Upper lobe of right lung (tissue), 1 donor: Measurements from ENCODE around the gene OSBPL2. TPM values are rescaled to one million over a fixed set of nuclear protein-coding genes. Genes with fewer than 3 reads are reported as not detected.

Source experiments
- ATAC-seq: fragments of 200-7000 bp; cut with Tn5 transposase; one replicate; pipeline ENCODE4 v1.9.1; 2020; ENCODE audit warnings: mild to moderate bottlenecking, moderate library complexity
- DNase-seq: peaks from one replicate; pipeline ENCODE4 v3.0.0-alpha.2; 2020
- H3K27ac ChIP-seq: fragments of 200-600 bp; one replicate; pipeline ENCODE4 v1.8.0; 2022
- H3K27me3 ChIP-seq: fragments of 200-600 bp; one replicate; pipeline ENCODE4 v1.8.0; 2022; ENCODE audit warnings: mild to moderate bottlenecking
- H3K36me3 ChIP-seq: fragments of 200-600 bp; one replicate; pipeline ENCODE4 v1.8.0; 2022
- H3K4me1 ChIP-seq: fragments of 200-600 bp; one replicate; pipeline ENCODE4 v1.8.0; 2022
- H3K4me3 ChIP-seq: fragments of 200-600 bp; one replicate; pipeline ENCODE4 v1.8.0; 2022; ENCODE audit warnings: mild to moderate bottlenecking
- H3K9me3 ChIP-seq: fragments of 200-600 bp; one replicate; pipeline ENCODE4 v1.8.0; 2022
- CTCF ChIP-seq: fragments of 200-600 bp; IDR thresholded peaks from one replicate; pipeline ENCODE4 v1.8.0; 2022; ENCODE audit warnings: antibody characterized with exemption
- intact Hi-C: fragments of 100-400 bp; cut with DNase I; formaldehyde crosslinking; loops from one replicate; pipeline ENCODE4 v1.11.0; 2022
- total RNA-seq: library from RNA; stranded (reverse); fragmentation: NEBNext Ultra II Directional; extraction: Animal tissue kit (Norgen Biotek cat#: 25700); gene quantifications from one replicate; pipeline ENCODE4 v1.2.1, GENCODE V29; 2021
- donor health status: DM: no; HTN: yes; CAD: no; lungs with severe emphysema.

Gene OSBPL2
- total RNA-seq, 1 donor from 2014 or later: 52.3 TPM

DNA sequence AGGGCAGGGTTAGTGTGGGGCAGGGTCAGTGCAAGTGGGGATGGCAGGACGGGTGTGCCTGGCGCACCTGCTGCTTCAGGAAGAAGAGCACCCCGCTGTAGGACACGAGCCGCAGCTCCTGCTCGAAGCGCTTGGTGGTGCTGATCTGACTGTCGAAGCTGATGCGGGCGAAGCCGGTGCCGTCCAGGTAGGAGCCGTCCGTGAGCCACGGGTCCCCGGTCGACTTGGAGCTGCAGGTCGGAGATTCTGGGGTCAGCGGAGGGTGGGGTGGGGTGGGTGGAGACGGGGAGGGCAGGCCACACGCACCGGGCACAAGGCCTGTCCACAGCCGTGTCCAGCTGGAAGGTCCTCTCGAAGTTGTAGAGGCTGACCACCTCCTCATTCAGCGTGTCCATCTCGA is 74.7 kb downstream of the OSBPL2 start:
- intact Hi-C loops: no loop called here
- ATAC-seq (no peak), DNase-seq (no peak)
- no peaks in the 10 kb centered on the region for H3K27me3 ChIP-seq
- H3K36me3 ChIP-seq: peaks cover 82% of the 10 kb centered on the region
- H3K4me3 ChIP-seq: no peak overlapping the region
- H3K4me1 ChIP-seq: no peaks in the 10 kb centered on the region
- no peak for TF ChIP-seq CTCF
- no peak overlapping the region for H3K27ac ChIP-seq
- no peaks in the 10 kb centered on the region for H3K9me3 ChIP-seq

DNA sequence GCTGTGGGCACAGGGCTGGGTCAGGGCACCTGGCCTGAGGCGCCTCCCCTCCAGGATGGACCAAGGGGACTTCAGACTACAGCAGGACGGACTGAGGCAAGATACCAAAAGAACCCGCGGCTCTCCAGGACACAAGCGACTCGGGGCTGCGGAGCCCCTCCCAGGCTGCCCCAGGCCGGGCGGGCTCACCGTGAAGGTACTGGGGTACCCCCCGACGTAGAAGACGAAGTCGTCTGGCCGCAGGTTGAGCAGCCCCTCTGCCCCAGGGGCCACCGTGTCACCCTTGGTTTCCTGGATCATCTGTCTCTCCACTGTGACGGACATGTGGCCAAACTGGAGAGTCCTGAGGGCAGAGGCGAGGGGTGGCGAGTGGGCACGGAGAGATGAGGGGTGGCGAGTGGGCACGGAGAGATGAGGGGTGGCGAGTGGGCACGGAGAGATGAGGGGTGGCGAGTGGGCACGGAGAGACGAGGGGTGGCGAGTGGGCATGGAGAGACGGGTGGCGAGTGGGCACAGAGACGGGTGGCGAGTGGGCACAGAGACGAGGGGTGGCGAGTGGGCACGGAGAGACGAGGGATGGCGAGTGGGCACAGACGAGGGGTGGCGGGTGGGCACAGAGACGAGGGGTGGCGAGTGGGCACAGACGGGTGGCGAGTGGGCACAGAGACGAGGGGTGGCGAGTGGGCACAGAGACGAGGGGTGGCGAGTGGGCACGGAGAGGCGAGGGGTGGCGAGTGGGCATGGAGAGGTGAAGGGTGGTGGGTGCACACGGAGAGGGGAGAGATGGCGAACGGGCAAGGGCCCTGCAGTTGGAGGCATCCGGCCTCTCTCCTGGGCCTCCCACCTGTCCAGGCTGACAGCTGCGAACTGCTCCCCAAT is 75.4 kb downstream of the OSBPL2 start:
- Histone ChIP-seq H3K4me1 (no peaks in the 10 kb centered on the region), H3K27me3 (no peaks in the 10 kb centered on the region), H3K36me3 (peaks cover 76% of the 10 kb centered on the region), H3K4me3 (no peak overlapping the region), H3K27ac (no peak overlapping the region), H3K9me3 (no peaks in the 10 kb centered on the region)
- DNase-seq (no peak), ATAC-seq (no peak)
- no peak for TF ChIP-seq CTCF
- intact Hi-C loops: no loop called here

DNA sequence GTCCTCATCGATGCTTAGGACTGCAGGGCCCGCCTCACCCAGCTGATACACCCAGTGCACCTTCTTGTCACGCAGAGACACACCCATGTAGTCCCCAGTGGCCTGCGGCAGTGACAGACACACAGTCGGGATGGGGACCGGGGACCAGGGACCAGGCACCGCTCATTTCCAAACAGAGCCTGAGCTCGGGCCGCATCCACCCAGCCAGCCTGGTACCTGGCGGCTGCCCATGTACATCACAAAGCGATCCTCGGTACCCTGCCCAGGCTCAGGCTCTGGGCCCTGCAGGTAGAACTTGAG is 76.0 kb downstream of the OSBPL2 start:
- Histone ChIP-seq H3K36me3 (peaks cover 72% of the 10 kb centered on the region), H3K27ac (no peak overlapping the region), H3K4me3 (no peak overlapping the region), H3K4me1 (no peaks in the 10 kb centered on the region), H3K9me3 (no peaks in the 10 kb centered on the region), H3K27me3 (no peaks in the 10 kb centered on the region)
- no peak for TF ChIP-seq CTCF
- DNase-seq (no peak), ATAC-seq (no peak)
- intact Hi-C loops: no loop called here

GRCh38 chr20:62314711-62315302 is 76.5 kb downstream of the OSBPL2 start:
- H3K27me3 ChIP-seq: no peaks in the 10 kb centered on the region
- no peak overlapping the region for H3K27ac ChIP-seq
- H3K9me3 ChIP-seq: no peaks in the 10 kb centered on the region
- ATAC-seq (no peak), DNase-seq (no peak)
- intact Hi-C loops: no loop called here
- H3K4me3 ChIP-seq: no peak overlapping the region
- peaks cover 75% of the 10 kb centered on the region for H3K36me3 ChIP-seq
- no peak for TF ChIP-seq CTCF
- H3K4me1 ChIP-seq: no peaks in the 10 kb centered on the region

- H3K9me3 ChIP-seq: no peaks in the 10 kb centered on the region
- intact Hi-C loops: no loop called here
- no peak for DNase-seq
- H3K4me3 ChIP-seq: no peak overlapping the region
- H3K27me3 ChIP-seq: no peaks in the 10 kb centered on the region
- peaks cover 72% of the 10 kb centered on the region for H3K36me3 ChIP-seq
- no peak for ATAC-seq
- no peak for TF ChIP-seq CTCF
- no peak overlapping the region for H3K27ac ChIP-seq
- no peaks in the 10 kb centered on the region for H3K4me1 ChIP-seq
Measured at GRCh38 chr20:62315773-62316172, 77.5 kb downstream of the OSBPL2 start.
